GM18517 (cell line): ENCODE measurements around the gene SMG6.

Experiments used
- ATAC-seq: cut with Tn5 transposase; IDR thresholded peaks from one replicate; pipeline ENCODE4 v1.9.1; 2021; ENCODE audit warnings: mild to moderate bottlenecking, moderate library complexity; ENCODE audit not compliant: unreplicated experiment

The SMG6 gene

DNA sequence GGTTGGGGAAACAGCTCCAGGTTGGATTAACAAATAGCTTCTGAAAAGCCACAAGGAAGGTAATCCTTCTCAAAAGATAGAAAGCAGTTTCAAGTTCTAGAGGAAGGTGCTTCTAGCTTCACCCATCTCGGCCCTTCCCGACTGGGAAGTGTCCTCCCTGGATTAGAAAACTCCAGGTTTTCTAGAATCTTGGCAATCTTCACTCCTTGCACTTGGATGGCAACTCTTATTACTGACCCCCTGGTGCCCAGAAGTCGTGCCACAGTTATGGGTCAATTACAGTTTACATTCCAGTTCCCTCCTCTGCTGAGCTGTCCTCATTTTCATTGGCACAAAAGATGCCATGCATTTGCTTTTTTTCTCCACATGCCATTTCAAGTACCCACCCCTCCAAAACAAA is 65.6 kb downstream of the SMG6 start:
- no peak for ATAC-seq

- no peak for ATAC-seq
These were observed 66.1 kb downstream of the SMG6 start for GRCh38 chr17:2237521-2237921.

GRCh38 chr17:2235792-2236366 is 67.7 kb downstream of the SMG6 start:
- no peak for ATAC-seq

- no peak for ATAC-seq
These were observed 68.3 kb downstream of the SMG6 start for GRCh38 chr17:2235265-2235664.

- no peak for ATAC-seq
These were observed 70.1 kb downstream of the SMG6 start for GRCh38 chr17:2233441-2233947.

DNA sequence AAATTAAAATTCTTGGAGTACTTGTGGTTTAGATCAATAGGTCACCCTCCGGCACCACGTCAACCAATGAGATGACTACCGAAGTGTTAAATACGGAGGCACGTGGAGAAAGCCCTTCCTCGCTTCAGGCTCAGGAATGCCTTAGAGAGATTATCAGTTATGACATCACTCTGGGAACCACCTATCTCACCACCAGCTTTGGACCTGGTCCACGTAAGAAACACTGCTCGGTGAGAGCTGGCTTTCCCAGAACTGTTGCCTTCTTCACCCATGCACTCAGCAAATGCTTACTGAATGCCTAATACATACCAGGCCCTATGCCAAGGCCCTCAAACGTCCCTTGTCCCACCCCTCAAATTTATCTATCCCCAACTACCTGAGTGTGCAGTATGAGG is 71.3 kb downstream of the SMG6 start:
- ATAC-seq, result no peak

DNA sequence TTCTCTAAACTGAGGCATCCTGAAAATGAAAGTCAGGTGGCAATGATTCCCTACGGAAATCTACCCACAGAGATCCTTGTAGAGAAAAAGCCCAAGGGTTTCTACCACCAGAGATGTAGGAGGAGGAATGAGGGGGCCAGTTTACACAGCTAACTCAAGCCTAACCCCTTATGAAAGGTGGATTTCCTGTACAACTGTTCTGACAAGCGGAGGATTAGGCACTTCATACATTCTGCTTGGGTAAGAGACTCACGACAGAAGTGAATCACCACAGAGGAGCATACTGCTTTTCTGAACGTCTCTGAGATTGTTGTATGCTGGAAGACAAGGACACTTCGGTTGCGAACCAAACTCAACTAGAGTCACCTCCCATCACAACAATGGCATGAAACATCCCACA is 72.7 kb downstream of the SMG6 start:
- no peak for ATAC-seq

GRCh38 chr17:2227025-2227699 is 76.4 kb downstream of the SMG6 start:
- ATAC-seq, result no peak

GRCh38 chr17:2223617-2223927 is 80.0 kb downstream of the SMG6 start:
- ATAC-seq, result no peak

DNA sequence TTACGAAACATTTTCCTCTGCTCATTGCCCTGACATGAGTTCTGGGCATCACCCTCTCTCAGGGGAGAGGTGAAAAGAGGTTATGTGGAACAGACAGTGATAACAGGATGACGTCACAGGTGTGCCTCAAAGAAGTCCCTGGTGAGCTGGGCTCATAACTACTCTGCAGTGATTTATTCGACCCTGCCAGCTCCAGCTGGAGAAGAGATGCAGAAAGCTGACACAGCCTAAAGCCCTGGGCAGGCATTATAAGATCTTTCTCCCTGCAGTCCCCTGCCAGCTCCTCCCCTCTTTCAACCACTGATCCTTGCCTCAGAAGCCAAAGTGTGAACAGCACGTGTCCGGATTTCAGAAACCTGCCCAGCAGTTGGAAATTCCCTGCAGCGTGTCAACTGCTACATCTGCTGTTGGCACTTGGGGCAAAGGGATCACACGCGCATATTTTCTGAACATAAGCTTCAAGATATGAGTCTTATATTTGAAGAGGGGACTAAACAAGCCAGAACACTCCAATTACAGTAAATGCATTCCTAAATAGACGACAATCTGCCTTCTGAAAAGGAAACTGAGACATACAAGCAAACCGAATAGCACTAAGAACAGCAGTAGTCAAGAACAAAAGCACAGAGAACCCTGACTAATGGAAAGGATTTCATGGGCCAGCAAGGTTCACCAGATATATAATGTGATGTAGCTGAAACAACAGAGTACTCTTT is 80.5 kb downstream of the SMG6 start:
- peak; percentile 73 for ATAC-seq

- ATAC-seq, result no peak
These were observed 81.3 kb downstream of the SMG6 start for GRCh38 chr17:2222301-2222700.

DNA sequence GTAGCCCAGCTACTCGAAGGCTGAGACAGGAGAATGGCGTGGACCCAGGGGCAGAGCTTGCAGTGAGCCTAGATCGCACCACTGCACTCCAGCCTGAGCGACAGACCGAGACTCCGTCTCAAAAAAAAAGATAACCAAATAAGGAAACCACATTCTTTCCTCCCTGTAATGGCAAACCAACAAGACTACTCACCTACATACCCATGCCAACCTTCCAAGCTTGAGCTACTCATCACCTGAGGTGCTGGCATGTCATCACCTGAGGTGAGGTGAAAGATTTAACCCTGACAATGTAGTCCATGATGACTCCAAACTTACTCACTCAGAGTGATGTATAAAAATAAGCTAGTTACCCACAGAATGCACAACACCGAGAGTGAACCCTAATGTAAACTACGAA is 85.2 kb downstream of the SMG6 start:
- no peak for ATAC-seq

DNA sequence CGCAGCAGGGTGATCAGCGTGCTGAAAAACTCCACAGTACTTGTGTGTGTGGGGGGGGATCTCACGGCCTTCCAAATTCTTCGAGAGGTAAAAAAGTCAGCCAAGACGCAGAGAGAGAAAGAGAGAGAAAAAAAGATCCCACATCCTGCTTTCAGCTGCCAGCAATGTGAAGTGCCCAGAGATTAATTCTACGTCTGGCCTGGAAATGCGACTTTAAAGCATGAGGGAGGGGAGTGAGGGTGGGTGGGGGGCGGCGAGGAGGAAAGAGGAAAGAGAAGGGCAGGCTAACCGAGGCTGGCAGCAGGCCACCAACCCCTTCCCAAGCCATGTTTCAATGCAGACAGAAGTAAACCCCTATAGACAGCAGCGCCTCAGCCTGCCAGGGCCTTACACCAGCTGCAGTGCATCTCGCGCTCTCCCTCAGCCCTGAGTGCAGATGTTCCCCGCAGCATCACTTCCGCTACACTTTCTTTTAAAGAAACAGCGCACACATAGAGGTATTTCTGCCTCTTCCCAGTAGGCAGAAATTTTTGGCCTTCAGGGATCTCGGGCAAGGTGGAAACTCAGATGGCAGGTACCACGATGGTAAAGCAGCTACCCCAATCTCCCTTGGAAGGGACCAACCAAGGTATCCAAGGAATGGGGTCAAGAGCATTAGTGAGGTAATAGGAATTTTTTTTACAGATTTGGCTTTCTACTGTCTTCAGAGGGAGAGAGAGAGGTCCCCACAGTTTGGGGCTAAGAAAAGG is 87.8 kb downstream of the SMG6 start:
- ATAC-seq, result peak; percentile 69

GRCh38 chr17:2214929-2215615 is 88.5 kb downstream of the SMG6 start:
- no peak for ATAC-seq

DNA sequence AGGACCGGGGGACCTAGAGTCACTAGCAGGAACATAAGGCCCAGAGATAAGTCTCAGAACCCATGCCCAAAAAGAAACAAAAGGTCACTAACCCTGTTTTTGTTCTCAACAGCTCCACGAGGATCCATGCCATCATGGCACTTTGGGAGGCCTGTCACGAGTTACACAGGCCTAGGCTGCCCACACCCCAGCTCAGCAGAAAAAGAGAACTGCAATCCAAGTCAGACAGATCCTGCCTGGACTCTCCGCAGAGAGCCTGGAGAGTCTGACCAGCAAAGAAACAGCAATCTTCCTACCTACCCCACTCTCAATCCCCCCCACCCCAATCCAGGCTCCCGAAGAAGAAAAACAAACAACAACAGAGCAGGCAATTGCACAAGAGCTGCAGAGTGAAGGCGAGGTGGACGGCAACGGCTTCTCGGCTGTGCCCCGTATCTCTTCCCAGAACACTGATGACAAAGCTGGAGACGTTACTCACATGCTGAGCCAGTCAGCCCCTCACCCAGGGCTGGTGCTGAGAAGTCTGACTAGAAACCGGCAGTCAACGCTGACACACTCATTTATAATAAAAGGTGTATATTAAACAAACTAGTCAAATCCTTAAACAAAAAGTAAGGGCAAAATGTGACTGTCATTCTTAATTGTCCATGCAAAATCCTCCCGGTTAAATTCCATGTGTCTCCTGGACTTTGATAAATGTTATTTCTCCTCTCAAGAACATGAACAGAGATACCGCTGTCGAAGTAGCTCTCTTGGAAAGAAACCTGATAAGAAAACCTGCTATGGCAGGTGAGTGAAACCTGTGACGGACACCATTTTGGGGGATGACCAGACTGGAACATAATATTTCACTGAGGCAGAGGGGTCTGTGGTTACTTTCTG is 89.3 kb downstream of the SMG6 start:
- no peak for ATAC-seq

- no peak for ATAC-seq
These were observed 90.2 kb downstream of the SMG6 start for GRCh38 chr17:2213291-2213960.

DNA sequence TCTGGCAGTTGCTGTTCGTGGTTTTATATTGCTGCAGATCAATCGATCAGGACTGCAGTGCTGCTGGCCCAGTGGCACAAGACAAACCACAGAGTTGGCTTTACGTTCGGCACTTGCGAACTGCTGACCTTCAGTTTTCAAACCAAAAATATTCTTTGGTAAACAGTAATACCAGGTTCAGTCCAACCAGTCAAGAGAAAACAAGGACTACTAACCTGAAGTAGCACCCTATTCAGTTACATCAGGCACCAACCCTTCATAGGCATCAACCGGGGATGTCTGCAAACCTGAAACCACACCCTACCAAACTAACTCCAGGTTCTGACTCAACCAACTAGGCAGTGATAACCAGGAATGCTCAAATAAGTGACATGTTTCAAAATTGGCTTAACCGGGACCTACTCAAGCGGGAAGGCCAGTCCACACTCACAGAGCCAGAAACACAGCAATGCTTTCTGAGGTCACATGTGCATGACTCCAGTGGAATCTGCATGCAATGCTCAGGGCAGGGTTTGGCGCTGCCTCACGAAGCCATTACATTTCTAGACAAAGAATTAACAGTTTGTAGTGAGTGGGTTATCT is 91.1 kb downstream of the SMG6 start:
- ATAC-seq, result no peak

- ATAC-seq, result no peak
These were observed 91.8 kb downstream of the SMG6 start for GRCh38 chr17:2211661-2212399.
